GM19395 (cell line): ENCODE results near the gene PDXP.
"Not testable (repeated sequence)": the region's sequence is repeated elsewhere in the genome, so short reads cannot be mapped to it uniquely, and the experiment has no call there.

ENCODE experiments used
- ATAC-seq: cut with Tn5 transposase; IDR thresholded peaks from one replicate; pipeline ENCODE4 v1.9.1; 2021; ENCODE audit warnings: mild to moderate bottlenecking, moderate library complexity; ENCODE audit not compliant: unreplicated experiment

PDXP gene

GRCh38 chr22:37696260-37696656 is 37.7 kb downstream of the PDXP start:
- not testable (repeated sequence) for ATAC-seq

GRCh38 chr22:37696657-37697537 is 38.4 kb downstream of the PDXP start, which contains the start of gene TRIOBP:
TRIOBP (plus strand) TSS chr22:37697048; CDS start chr22:37701366, 4,318 bp downstream.
- peak; percentile 93 for ATAC-seq

DNA sequence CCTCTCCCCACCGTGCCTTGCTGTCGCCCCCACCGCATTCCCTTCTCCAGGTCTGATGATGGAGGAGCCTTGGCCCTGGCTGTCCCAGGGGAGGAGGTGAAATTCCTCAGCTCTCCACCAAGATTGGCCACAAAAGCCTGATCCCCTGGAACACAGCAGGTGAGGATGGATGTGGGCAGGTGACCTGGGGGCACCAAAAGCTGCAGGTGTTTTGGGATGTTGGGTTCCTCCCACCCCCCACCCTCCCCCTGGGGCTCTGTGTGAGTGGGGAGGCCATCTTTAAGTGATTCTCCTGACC is 39.0 kb downstream of the PDXP start:
- ATAC-seq: no peak

DNA sequence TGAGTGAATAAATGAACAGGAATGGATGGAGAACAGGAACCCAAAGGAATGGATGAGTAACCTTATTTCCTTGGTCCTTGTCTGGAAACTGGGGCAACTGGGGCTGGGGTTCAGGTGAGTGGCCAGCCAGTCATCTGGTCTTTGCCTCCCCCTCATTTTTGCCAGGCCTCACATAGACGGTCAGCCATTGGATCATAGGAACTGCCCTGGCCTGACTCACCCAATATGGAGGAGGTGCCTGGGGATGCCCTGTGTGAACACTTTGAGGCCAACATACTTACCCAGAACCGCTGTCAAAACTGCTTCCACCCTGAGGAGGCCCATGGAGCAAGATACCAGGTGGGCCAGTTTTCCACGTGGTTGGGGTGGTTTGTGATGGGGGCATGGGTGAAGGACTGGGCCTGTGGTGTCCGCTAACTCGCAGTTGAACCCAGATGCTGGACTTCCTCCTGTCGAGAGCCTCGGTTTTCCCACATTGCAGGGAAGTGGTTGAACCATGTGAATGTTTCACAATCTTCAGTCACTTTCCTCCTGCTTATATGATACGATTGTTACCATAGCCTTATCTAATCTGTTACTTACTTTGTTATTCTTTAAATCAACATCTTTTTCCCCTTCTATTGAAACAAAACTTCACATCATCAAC is 42.7 kb downstream of the PDXP start:
- ATAC-seq: no peak

DNA sequence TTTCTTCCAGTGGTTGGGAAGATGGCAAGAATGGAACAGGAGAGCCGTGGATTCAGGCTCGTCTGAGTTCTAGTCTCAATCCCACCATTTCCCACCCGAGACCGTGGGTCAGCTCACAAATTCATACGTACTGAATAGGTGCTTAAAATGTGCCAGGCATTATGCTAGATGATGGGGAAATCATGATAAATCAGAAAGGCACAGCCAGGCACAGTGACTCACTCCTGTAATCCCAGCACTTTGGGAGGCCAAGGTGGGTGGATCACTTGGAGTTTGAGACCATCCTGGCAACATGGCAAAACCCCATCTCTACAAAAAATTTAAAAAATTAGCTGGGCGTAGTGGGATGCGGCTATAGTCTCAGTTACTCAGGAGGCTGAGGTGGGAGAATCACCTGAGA is 45.4 kb downstream of the PDXP start:
- no peak for ATAC-seq

DNA sequence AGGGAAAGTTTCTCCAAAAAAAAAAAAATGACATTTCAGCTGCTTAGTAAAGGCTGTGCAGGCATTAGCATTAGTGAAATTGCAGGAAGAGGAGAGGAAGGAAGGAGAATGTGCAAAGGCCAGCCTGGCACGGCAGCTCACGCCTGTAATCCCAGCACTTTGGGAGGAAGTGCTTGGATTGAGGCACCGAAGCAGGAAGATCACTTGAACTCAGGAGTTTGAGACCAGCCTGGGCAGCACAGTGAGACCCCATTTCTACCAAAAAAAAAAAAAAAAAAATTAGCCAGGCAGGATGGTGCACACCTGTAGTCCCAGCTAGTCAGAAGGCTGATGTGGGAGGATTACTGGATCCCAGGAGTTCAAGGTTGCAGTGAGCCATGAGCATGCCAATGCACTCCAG is 46.1 kb downstream of the PDXP start:
- no peak for ATAC-seq

DNA sequence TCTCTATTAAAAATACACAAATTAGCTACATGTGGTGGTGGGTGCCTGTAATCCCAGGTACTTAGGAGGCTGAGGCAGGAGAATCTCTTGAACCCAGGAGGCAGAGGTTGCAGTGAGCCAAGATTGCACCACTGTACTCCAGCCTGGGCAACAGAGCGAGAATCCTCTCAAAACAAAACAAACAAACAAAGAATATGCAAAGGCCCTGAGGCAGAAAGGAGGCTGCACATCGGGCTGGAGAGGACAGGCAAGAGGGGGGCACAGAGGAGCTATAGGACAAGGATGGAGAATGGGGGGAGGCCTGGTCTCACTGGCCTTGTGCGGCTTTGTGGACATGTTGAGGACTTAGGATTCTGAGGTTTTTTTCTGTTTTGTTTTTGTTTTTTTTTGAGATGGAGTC is 46.7 kb downstream of the PDXP start:
- ATAC-seq: no peak

- no peak for ATAC-seq
Measured at GRCh38 chr22:37708580-37709444, 50.3 kb downstream of the PDXP start.

GRCh38 chr22:37709445-37709765 is 50.9 kb downstream of the PDXP start:
- no peak for ATAC-seq

DNA sequence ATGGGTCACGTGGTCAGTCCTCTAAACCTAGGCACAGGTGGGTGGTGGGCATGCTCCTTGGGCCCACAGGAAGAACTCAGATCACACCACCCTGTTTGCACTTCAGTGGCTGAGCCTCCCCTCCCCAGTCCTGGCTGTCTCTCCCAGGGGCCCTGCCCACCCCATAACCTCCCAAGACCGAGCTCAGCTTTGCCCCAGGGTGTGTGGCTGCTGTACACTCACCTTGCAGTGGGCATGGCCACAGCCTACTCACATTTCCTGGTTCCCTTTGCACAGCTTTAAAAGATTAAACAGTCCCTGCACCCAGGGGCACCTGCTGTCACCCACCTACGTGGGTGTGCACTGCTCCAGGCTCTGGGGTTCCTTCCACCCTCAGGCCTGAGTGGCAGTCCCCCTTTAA is 52.2 kb downstream of the PDXP start:
- ATAC-seq: no peak

DNA sequence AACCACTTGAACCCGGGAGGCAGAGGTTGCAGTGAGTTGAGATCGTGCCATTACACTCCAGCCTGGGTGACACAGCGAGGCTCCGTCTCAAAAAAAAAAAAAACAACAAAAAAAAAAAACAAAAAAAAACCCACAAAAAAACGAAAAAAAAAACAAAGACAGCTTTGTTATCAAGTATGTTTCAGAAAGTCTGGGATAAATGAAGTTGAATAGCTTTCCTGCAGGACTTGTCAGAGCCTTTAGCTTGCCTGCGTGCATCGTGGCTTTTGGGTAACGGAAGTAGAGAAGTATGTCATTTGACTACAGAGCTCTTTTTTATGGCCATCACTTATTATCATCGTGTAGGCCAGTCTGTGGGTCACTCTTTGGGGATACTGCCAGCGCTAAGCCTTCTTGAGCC is 53.0 kb downstream of the PDXP start:
- ATAC-seq: no peak

- ATAC-seq: no peak
Measured at GRCh38 chr22:37713761-37714160, 55.2 kb downstream of the PDXP start.

DNA sequence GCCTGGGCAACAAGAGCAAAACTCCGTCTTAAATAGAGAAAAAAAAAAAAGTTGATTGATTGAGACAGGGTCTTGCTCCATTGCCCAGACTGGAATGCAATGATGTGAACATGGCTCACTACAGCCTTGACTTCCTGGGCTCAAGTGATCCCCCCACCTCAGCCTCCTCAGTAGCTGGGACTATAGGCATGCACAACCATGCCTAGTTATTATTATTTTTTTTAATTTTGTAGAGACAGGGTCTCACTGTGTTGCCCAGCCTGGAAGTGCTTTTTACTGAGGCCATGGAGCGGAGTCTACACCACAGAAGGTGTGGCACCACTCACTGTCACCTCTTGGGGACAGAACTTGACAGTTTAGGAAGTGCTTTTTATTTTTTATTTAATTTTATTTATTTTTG is 56.1 kb downstream of the PDXP start:
- no peak for ATAC-seq

GRCh38 chr22:37715760-37716159 is 57.2 kb downstream of the PDXP start:
- ATAC-seq: no peak
